ENCODE measurements around the gene ATP6V1G2. TPM values are rescaled to one million over a fixed set of nuclear protein-coding genes. Genes with fewer than 3 reads are reported as not detected.
A peak's percentile ranks its signal among the peaks of the same experiment; 100 is the strongest.

The ATP6V1G2 gene
- polyA plus RNA-seq, 1 donor = 9.1 TPM

- Histone ChIP-seq H3K4me3 (ENCODE audit: low read length) (peak overlapping the region; percentile 30), H3K27ac (ENCODE audit: low read length) (no peak overlapping the region)
- 76% methylated on average over 5 of the region's 8 CpGs for WGBS (ENCODE audit: insufficient coverage, low lambda C conversion rate)
Observed at GRCh38 chr6:31575952-31576685, 29.7 kb upstream of the ATP6V1G2 start.

GRCh38 chr6:31575335-31575901 is 29.0 kb upstream of the ATP6V1G2 start, which contains the start of gene TNF:
TSS of gene TNF (plus strand) at chr6:31575565. CDS start at chr6:31575742, 177 bp downstream.
- H3K27ac ChIP-seq (ENCODE audit: low read length) = no peak within 1 kb of the TSS
- H3K36me3 ChIP-seq (ENCODE audit: control insufficient read depth, insufficient read depth, low read length) = no peaks in the 10 kb centered on the region
- H3K4me3 ChIP-seq (ENCODE audit: low read length) = peak within 1 kb of the TSS; percentile 30
- WGBS (ENCODE audit: insufficient coverage, low lambda C conversion rate) = no CpG with 5 or more reads among the region's 19 CpGs
- no peaks in the 10 kb centered on the region for H3K9me3 ChIP-seq (ENCODE audit: control insufficient read depth, low read depth, low read length)
- DNase-seq = no peak
- no peaks in the 10 kb centered on the region for H3K4me1 ChIP-seq (ENCODE audit: control insufficient read depth, insufficient read depth, low read length)
- H3K27me3 ChIP-seq (ENCODE audit: control insufficient read depth, insufficient read depth, low read length) = peaks cover 20% of the 10 kb centered on the region

More at GRCh38 chr6:31575952-31576685, 29.7 kb upstream of the ATP6V1G2 start:
- Histone ChIP-seq H3K4me1 (ENCODE audit: control insufficient read depth, insufficient read depth, low read length) (no peaks in the 10 kb centered on the region), H3K36me3 (ENCODE audit: control insufficient read depth, insufficient read depth, low read length) (no peaks in the 10 kb centered on the region), H3K9me3 (ENCODE audit: control insufficient read depth, low read depth, low read length) (peaks cover 3% of the 10 kb centered on the region), H3K27me3 (ENCODE audit: control insufficient read depth, insufficient read depth, low read length) (peaks cover 22% of the 10 kb centered on the region)
- no peak for DNase-seq

- H3K27ac ChIP-seq (ENCODE audit: low read length) = no peak overlapping the region
- H3K27me3 ChIP-seq (ENCODE audit: control insufficient read depth, insufficient read depth, low read length) = peaks cover 22% of the 10 kb centered on the region
- no peak overlapping the region for H3K4me3 ChIP-seq (ENCODE audit: low read length)
- no peaks in the 10 kb centered on the region for H3K4me1 ChIP-seq (ENCODE audit: control insufficient read depth, insufficient read depth, low read length)
- no peaks in the 10 kb centered on the region for H3K9me3 ChIP-seq (ENCODE audit: control insufficient read depth, low read depth, low read length)
- DNase-seq = no peak
- no peaks in the 10 kb centered on the region for H3K36me3 ChIP-seq (ENCODE audit: control insufficient read depth, insufficient read depth, low read length)
- 100% methylated on average over 1 of the region's 14 CpGs for WGBS (ENCODE audit: insufficient coverage, low lambda C conversion rate)
Observed at GRCh38 chr6:31574106-31575061, 28.0 kb upstream of the ATP6V1G2 start.

- no peak overlapping the region for H3K27ac ChIP-seq (ENCODE audit: low read length)
- no CpG with 5 or more reads among the region's 9 CpGs for WGBS (ENCODE audit: insufficient coverage, low lambda C conversion rate)
- no peaks in the 10 kb centered on the region for H3K9me3 ChIP-seq (ENCODE audit: control insufficient read depth, low read depth, low read length)
- no peak overlapping the region for H3K4me3 ChIP-seq (ENCODE audit: low read length)
- peaks cover 22% of the 10 kb centered on the region for H3K27me3 ChIP-seq (ENCODE audit: control insufficient read depth, insufficient read depth, low read length)
- no peak for DNase-seq
- no peaks in the 10 kb centered on the region for H3K4me1 ChIP-seq (ENCODE audit: control insufficient read depth, insufficient read depth, low read length)
- no peaks in the 10 kb centered on the region for H3K36me3 ChIP-seq (ENCODE audit: control insufficient read depth, insufficient read depth, low read length)
Observed at GRCh38 chr6:31573239-31574105, 27.1 kb upstream of the ATP6V1G2 start.

- Histone ChIP-seq H3K4me1 (ENCODE audit: control insufficient read depth, insufficient read depth, low read length) (no peaks in the 10 kb centered on the region), H3K27me3 (ENCODE audit: control insufficient read depth, insufficient read depth, low read length) (peaks cover 26% of the 10 kb centered on the region), H3K9me3 (ENCODE audit: control insufficient read depth, low read depth, low read length) (no peaks in the 10 kb centered on the region), H3K36me3 (ENCODE audit: control insufficient read depth, insufficient read depth, low read length) (no peaks in the 10 kb centered on the region), H3K4me3 (ENCODE audit: low read length) (no peak within 1 kb of the TSS), H3K27ac (ENCODE audit: low read length) (no peak within 1 kb of the TSS)
- DNase-seq = no peak
- no CpG with 5 or more reads among the region's 27 CpGs for WGBS (ENCODE audit: insufficient coverage, low lambda C conversion rate)
Observed at GRCh38 chr6:31572041-31572911, 25.9 kb upstream of the ATP6V1G2 start, which contains the start of gene LTA. TSS of gene LTA (plus strand) at chr6:31572289. CDS start at chr6:31572743, 454 bp downstream.

- no peak overlapping the region for H3K4me3 ChIP-seq (ENCODE audit: low read length)
- no CpG with 5 or more reads among the region's 1 CpG for WGBS (ENCODE audit: insufficient coverage, low lambda C conversion rate)
- DNase-seq = no peak
- no peaks in the 10 kb centered on the region for H3K36me3 ChIP-seq (ENCODE audit: control insufficient read depth, insufficient read depth, low read length)
- H3K27ac ChIP-seq (ENCODE audit: low read length) = no peak overlapping the region
- H3K27me3 ChIP-seq (ENCODE audit: control insufficient read depth, insufficient read depth, low read length) = peaks cover 18% of the 10 kb centered on the region
- no peaks in the 10 kb centered on the region for H3K9me3 ChIP-seq (ENCODE audit: control insufficient read depth, low read depth, low read length)
- H3K4me1 ChIP-seq (ENCODE audit: control insufficient read depth, insufficient read depth, low read length) = no peaks in the 10 kb centered on the region
Observed at GRCh38 chr6:31569861-31570536, 23.6 kb upstream of the ATP6V1G2 start.

- no peaks in the 10 kb centered on the region for H3K4me1 ChIP-seq (ENCODE audit: control insufficient read depth, insufficient read depth, low read length)
- no peaks in the 10 kb centered on the region for H3K36me3 ChIP-seq (ENCODE audit: control insufficient read depth, insufficient read depth, low read length)
- DNase-seq = no peak
- peaks cover 13% of the 10 kb centered on the region for H3K27me3 ChIP-seq (ENCODE audit: control insufficient read depth, insufficient read depth, low read length)
- no peak overlapping the region for H3K4me3 ChIP-seq (ENCODE audit: low read length)
- H3K9me3 ChIP-seq (ENCODE audit: control insufficient read depth, low read depth, low read length) = no peaks in the 10 kb centered on the region
- WGBS (ENCODE audit: insufficient coverage, low lambda C conversion rate) = 90% methylated on average over 2 of the region's 3 CpGs
- no peak overlapping the region for H3K27ac ChIP-seq (ENCODE audit: low read length)
Observed at GRCh38 chr6:31568537-31568961, 22.1 kb upstream of the ATP6V1G2 start.

- no peak overlapping the region for H3K27ac ChIP-seq (ENCODE audit: low read length)
- no peaks in the 10 kb centered on the region for H3K4me1 ChIP-seq (ENCODE audit: control insufficient read depth, insufficient read depth, low read length)
- no peaks in the 10 kb centered on the region for H3K36me3 ChIP-seq (ENCODE audit: control insufficient read depth, insufficient read depth, low read length)
- no peak for DNase-seq
- peaks cover 11% of the 10 kb centered on the region for H3K27me3 ChIP-seq (ENCODE audit: control insufficient read depth, insufficient read depth, low read length)
- no peaks in the 10 kb centered on the region for H3K9me3 ChIP-seq (ENCODE audit: control insufficient read depth, low read depth, low read length)
- H3K4me3 ChIP-seq (ENCODE audit: low read length) = no peak overlapping the region
- WGBS (ENCODE audit: insufficient coverage, low lambda C conversion rate) = 53% methylated on average over 4 of the region's 9 CpGs
Observed at GRCh38 chr6:31567531-31568370, 21.3 kb upstream of the ATP6V1G2 start.

Data from large intestine (tissue), 3 donors.